GM23338 (cell line): ENCODE results near the gene ERRFI1.
A peak's percentile ranks its signal among the peaks of the same experiment; 100 is the strongest.

ENCODE experiments used
- CTCF ChIP-seq, 2 experiments: fragments of 200-600 bp in 1 of 2; sonication (generic) in 1 of 2; conservative IDR thresholded peaks; 2 replicates each; pipeline versions ENCODE4 v1.5.1 to v1.6.1; 2016 to 2017; ENCODE audit warnings: antibody characterized with exemption in 2 of 2, low read depth in 2 of 2, mild to moderate bottlenecking in 2 of 2, moderate library complexity in 1 of 2
- EZH2phosphoT487 ChIP-seq: fragments of 200-600 bp; sonication (generic); IDR thresholded peaks from one replicate; pipeline ENCODE4 v1.8.1; 2018; ENCODE audit warnings: antibody characterized with exemption; ENCODE audit not compliant: unreplicated experiment

GRCh38 chr1:8015036-8015808 is 10.9 kb downstream of the ERRFI1 start:
- TF ChIP-seq EZH2phosphoT487 (no peak), CTCF (conservative IDR thresholded peaks at IDR 0.05; ENCODE audit: low read depth in 2 of 2) (peak; percentile 73 to 76)
